HG02678 (cell line): Measurements from ENCODE around the gene MRE11.
A peak's percentile ranks its signal among the peaks of the same experiment; 100 is the strongest.

Source experiments
- ATAC-seq: cut with Tn5 transposase; IDR thresholded peaks from one replicate; pipeline ENCODE4 v1.9.1; 2021; ENCODE audit warnings: mild to moderate bottlenecking, moderate library complexity; ENCODE audit not compliant: unreplicated experiment

Gene MRE11

GRCh38 chr11:94493281-94494125, at the start of gene MRE11, which contains the start of gene ANKRD49:
TSS of gene MRE11 (minus strand) at chr11:94493844. CDS start at chr11:94492801, 1,043 bp downstream.
TSS of gene ANKRD49 (plus strand) at chr11:94493984. CDS start at chr11:94496694, 2,710 bp downstream.
- peak; percentile 99 for ATAC-seq

- no peak for ATAC-seq
These were observed 45.8 kb upstream of the MRE11 start for GRCh38 chr11:94539420-94539819.

- no peak for ATAC-seq
These were observed 43.5 kb upstream of the MRE11 start for GRCh38 chr11:94537031-94537600.

GRCh38 chr11:94536386-94536785, 42.7 kb upstream of the MRE11 start:
- no peak for ATAC-seq

GRCh38 chr11:94533696-94534630, 40.3 kb upstream of the MRE11 start:
- ATAC-seq, result no peak

- no peak for ATAC-seq
These were observed 39.6 kb upstream of the MRE11 start for GRCh38 chr11:94533206-94533605.

- no peak for ATAC-seq
These were observed 38.6 kb upstream of the MRE11 start for GRCh38 chr11:94532211-94532610.

- ATAC-seq, result no peak
These were observed 34.9 kb upstream of the MRE11 start for GRCh38 chr11:94528551-94528950.

GRCh38 chr11:94526645-94527438, 33.2 kb upstream of the MRE11 start:
- no peak for ATAC-seq

- no peak for ATAC-seq
These were observed 32.1 kb upstream of the MRE11 start for GRCh38 chr11:94525546-94526324.

- no peak for ATAC-seq
These were observed 30.7 kb upstream of the MRE11 start for GRCh38 chr11:94524341-94524740.

GRCh38 chr11:94521684-94522083, 28.0 kb upstream of the MRE11 start:
- peak; percentile 69 for ATAC-seq

GRCh38 chr11:94519478-94520084, 25.9 kb upstream of the MRE11 start:
- ATAC-seq, result peak; percentile 48

GRCh38 chr11:94518300-94518699, 24.7 kb upstream of the MRE11 start:
- ATAC-seq, result no peak

- ATAC-seq, result no peak
These were observed 23.1 kb upstream of the MRE11 start for GRCh38 chr11:94516725-94517124.

GRCh38 chr11:94515398-94515797, 21.8 kb upstream of the MRE11 start:
- ATAC-seq, result no peak

GRCh38 chr11:94513091-94513490, 19.4 kb upstream of the MRE11 start:
- peak; percentile 25 for ATAC-seq

- ATAC-seq, result peak; percentile 98
These were observed 18.5 kb upstream of the MRE11 start, which contains the start of gene C11orf97 for GRCh38 chr11:94511932-94512781. TSS of gene C11orf97 (plus strand) at chr11:94512461. CDS start at chr11:94512529, 68 bp downstream.
